ENCODE data around the gene TGFBI.

DNA sequence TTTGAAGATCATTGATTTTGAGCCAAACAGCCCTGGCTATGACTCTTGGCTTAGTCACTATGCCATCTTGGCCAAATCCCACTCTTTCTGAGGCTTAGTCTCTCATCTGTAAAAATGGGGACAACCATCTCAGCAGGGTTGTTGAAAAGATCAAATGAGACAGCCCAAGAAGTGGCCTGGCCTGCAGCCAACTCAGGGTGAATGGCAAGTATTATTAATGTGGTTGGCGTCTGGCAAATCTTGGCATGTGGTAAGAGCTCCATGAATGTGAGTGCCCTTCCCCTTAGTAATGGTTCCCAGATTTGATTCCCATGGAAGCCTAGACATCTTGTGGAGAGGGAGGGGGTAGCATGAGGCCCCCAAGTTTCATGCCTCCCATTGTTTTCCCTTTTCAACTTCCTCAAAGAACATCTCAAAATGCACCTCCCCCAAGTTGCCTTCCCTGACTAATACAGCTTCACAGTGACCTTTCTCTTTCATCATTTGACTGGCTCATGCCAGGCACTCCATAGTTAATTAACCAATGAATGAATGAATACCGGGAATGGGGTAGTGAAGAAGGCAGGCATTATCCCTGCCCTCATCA is 11.8 kb upstream of the TGFBI start:
- TF ChIP-seq, protein P1, sequence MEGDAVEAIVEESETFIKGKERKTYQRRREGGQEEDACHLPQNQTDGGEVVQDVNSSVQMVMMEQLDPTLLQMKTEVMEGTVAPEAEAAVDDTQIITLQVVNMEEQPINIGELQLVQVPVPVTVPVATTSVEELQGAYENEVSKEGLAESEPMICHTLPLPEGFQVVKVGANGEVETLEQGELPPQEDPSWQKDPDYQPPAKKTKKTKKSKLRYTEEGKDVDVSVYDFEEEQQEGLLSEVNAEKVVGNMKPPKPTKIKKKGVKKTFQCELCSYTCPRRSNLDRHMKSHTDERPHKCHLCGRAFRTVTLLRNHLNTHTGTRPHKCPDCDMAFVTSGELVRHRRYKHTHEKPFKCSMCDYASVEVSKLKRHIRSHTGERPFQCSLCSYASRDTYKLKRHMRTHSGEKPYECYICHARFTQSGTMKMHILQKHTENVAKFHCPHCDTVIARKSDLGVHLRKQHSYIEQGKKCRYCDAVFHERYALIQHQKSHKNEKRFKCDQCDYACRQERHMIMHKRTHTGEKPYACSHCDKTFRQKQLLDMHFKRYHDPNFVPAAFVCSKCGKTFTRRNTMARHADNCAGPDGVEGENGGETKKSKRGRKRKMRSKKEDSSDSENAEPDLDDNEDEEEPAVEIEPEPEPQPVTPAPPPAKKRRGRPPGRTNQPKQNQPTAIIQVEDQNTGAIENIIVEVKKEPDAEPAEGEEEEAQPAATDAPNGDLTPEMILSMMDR (IDR thresholded peaks at IDR 0.05), result no peak
- no peak for TF ChIP-seq POLR2AphosphoS5 (IDR thresholded peaks at IDR 0.05)
- TF ChIP-seq POLR2A (IDR thresholded peaks at IDR 0.05), result no peak

All from prostate gland (tissue), 2 donors.